ENCODE data around the gene CNTN6.

GRCh38 chr3:1092771-1093170 lies at the start of gene CNTN6:
- TF ChIP-seq CTCF (IDR thresholded peaks at IDR 0.05) (no peak), POLR2A (IDR thresholded peaks at IDR 0.05) (no peak)
